T47D (cell line): Measurements from ENCODE around the gene MYOCD.

ENCODE experiments used
- DNase-seq, 2 experiments: peaks; one replicate each; pipeline versions ENCODE4 v3.0.0 to v3.0.0-alpha.2; 2011 to 2012; ENCODE audit warnings: low read depth in 1 of 2, low spot score in 1 of 2
- JUND ChIP-seq: IDR thresholded peaks from 2 replicates; pipeline ENCODE4 v1.6.1; 2012; ENCODE audit warnings: low read depth
- in situ Hi-C: cut with HindIII; loops from 2 replicates; pipeline ENCODE4 v1.10.0; 2016; ENCODE audit warnings: low sequenced_read_pairs, low pct_unique_long_range_greater_than_20kb

Gene MYOCD

GRCh38 chr17:12655936-12656335 is 9.8 kb upstream of the MYOCD start:
- in situ Hi-C loops = no loop called here
- no peak for TF ChIP-seq JUND
- DNase-seq = no peak

- no peak for TF ChIP-seq JUND
- in situ Hi-C loops = no loop called here
- no peak for DNase-seq
Measured at GRCh38 chr17:12656354-12656753, 9.3 kb upstream of the MYOCD start.

GRCh38 chr17:12659500-12659899 is 6.2 kb upstream of the MYOCD start:
- TF ChIP-seq JUND = no peak
- in situ Hi-C loops = no loop called here
- no peak for DNase-seq

GRCh38 chr17:12664252-12664651 is 1.4 kb upstream of the MYOCD start:
- no peak for TF ChIP-seq JUND
- in situ Hi-C loops = no loop called here
- DNase-seq = no peak

- in situ Hi-C loops = no loop called here
- no peak for DNase-seq
- no peak for TF ChIP-seq JUND
Measured at GRCh38 chr17:12664894-12665262, 812 bp upstream of the MYOCD start.

GRCh38 chr17:12666718-12667117 is 1.0 kb downstream of the MYOCD start:
- in situ Hi-C loops = no loop called here
- DNase-seq = no peak
- TF ChIP-seq JUND = no peak

- in situ Hi-C loops = no loop called here
- TF ChIP-seq JUND = no peak
- peak; percentile 54 to 76 for DNase-seq
Measured at GRCh38 chr17:12667299-12667958, 1.7 kb downstream of the MYOCD start.

- DNase-seq = no peak
- in situ Hi-C loops = no loop called here
Measured at GRCh38 chr17:12671906-12672305, 6.2 kb downstream of the MYOCD start.

GRCh38 chr17:12672947-12673346 is 7.3 kb downstream of the MYOCD start:
- DNase-seq = peak in 1 of 2 experiments; percentile 39
- no peak for TF ChIP-seq JUND
- in situ Hi-C loops = no loop called here

More at GRCh38 chr17:12671906-12672305, 6.2 kb downstream of the MYOCD start:
- no peak for TF ChIP-seq JUND

GRCh38 chr17:12673788-12674187 is 8.1 kb downstream of the MYOCD start:
- in situ Hi-C loops = no loop called here
- no peak for DNase-seq
- TF ChIP-seq JUND = no peak

- peak in 1 of 2 experiments; percentile 9 for DNase-seq
- in situ Hi-C loops = no loop called here
- TF ChIP-seq JUND = no peak
Measured at GRCh38 chr17:12680407-12680897, 14.8 kb downstream of the MYOCD start.

- in situ Hi-C loops = no loop called here
- DNase-seq = no peak
- TF ChIP-seq JUND = no peak
Measured at GRCh38 chr17:12680993-12681392, 15.3 kb downstream of the MYOCD start.

GRCh38 chr17:12683299-12683698 is 17.6 kb downstream of the MYOCD start:
- TF ChIP-seq JUND = no peak
- in situ Hi-C loops = no loop called here
- DNase-seq = no peak

- TF ChIP-seq JUND = no peak
- in situ Hi-C loops = no loop called here
Measured at GRCh38 chr17:12686486-12686885, 20.8 kb downstream of the MYOCD start.

More at GRCh38 chr17:12686486-12686885, 20.8 kb downstream of the MYOCD start:
- no peak for DNase-seq
